Measurements from ENCODE around the gene FRMD4A. TPM values are rescaled to one million over a fixed set of nuclear protein-coding genes. Genes with fewer than 3 reads are reported as not detected.

The FRMD4A gene
- total RNA-seq, 4 donors from 2014 or later: 27.5 to 40.4 (median 33.0) TPM

- TF ChIP-seq POLR2A (IDR thresholded peaks at IDR 0.05): no peak
- no peak for TF ChIP-seq CTCF (IDR thresholded peaks at IDR 0.05)
- intact Hi-C loops (cut with DNase I; ENCODE audit: low total_unique reads): no loop called here
- DNase-seq (ENCODE audit: low spot score in 2 of 2): no peak
- H3K4me3 ChIP-seq (ENCODE audit: low read depth, poor library complexity, severe bottlenecking): no peak overlapping the region
- WGBS, 2 donors: 85 to 87% methylated on average over 4 of the region's 4 CpGs
Observed at GRCh38 chr10:14265709-14266108, 65.0 kb downstream of the FRMD4A start.

GRCh38 chr10:14262836-14263425 is 67.8 kb downstream of the FRMD4A start:
- no peak overlapping the region for H3K4me3 ChIP-seq (ENCODE audit: low read depth, poor library complexity, severe bottlenecking)
- WGBS, 2 donors: 67 to 71% methylated on average over 15 of the region's 15 CpGs
- intact Hi-C loops (cut with DNase I; ENCODE audit: low total_unique reads): no loop called here
- no peak for TF ChIP-seq CTCF (IDR thresholded peaks at IDR 0.05)
- no peak for TF ChIP-seq POLR2A (IDR thresholded peaks at IDR 0.05)
- no peak for DNase-seq (ENCODE audit: low spot score in 2 of 2)

DNA sequence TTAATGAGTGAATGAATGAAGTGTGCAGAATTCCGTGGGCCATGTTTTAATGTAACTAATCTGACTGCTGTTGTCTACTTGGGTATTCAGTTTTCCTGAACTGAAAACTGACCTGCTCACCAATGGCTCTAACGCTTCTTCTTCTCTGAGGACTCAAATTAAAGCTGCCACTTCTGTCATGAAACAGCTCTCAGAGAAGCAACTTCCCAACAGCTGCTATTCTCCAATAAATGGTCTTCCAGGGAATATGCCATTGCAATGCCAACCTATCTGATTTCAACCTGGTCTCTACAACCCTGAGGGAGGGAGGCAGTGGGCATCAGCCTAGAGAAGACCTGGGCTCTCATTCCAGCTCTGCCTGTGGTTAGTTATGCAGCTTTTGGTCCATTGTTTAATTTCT is 69.4 kb downstream of the FRMD4A start:
- H3K4me3 ChIP-seq (ENCODE audit: low read depth, poor library complexity, severe bottlenecking): no peak overlapping the region
- no peak for DNase-seq (ENCODE audit: low spot score in 2 of 2)
- WGBS, 2 donors: 69 to 85% methylated on average over 2 of the region's 2 CpGs
- TF ChIP-seq POLR2A (IDR thresholded peaks at IDR 0.05) (no peak), CTCF (IDR thresholded peaks at IDR 0.05) (no peak)
- intact Hi-C loops (cut with DNase I; ENCODE audit: low total_unique reads): no loop called here

GRCh38 chr10:14259696-14260566 is 70.8 kb downstream of the FRMD4A start:
- intact Hi-C loops (cut with DNase I; ENCODE audit: low total_unique reads): no loop called here
- 27 to 43% methylated on average over 7 of the region's 7 CpGs for WGBS, 2 donors
- TF ChIP-seq CTCF (IDR thresholded peaks at IDR 0.05) (no peak), POLR2A (IDR thresholded peaks at IDR 0.05) (no peak)
- no peak for DNase-seq (ENCODE audit: low spot score in 2 of 2)
- H3K4me3 ChIP-seq (ENCODE audit: low read depth, poor library complexity, severe bottlenecking): no peak overlapping the region

DNA sequence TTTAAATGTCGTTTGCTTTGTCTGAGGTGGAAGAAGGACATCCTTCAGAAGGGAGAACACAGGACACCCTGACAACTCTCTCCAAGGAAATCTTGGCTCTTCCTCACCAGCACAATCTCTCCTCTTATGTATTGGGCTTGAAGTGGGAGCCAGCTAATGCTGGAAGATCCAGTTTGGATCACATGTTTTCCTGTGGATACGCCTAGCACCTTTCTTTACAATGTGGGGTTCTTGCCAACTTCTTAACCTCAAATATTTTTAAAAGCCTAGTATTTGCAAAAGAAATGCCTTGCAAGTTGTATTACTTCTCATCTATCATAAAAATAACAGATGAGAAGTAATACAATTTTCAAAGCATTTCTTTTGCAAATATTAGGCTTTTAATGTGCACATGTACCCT is 76.4 kb downstream of the FRMD4A start:
- intact Hi-C loops (cut with DNase I; ENCODE audit: low total_unique reads): loop anchor here (5.0 kb wide), 1 partner anchor 568 kb away; no protein-coding TSS in a partner anchor
- H3K4me3 ChIP-seq (ENCODE audit: low read depth, poor library complexity, severe bottlenecking): no peak overlapping the region
- 37 to 43% methylated on average over 2 of the region's 2 CpGs for WGBS, 2 donors
- DNase-seq (ENCODE audit: low spot score in 2 of 2): no peak
- TF ChIP-seq CTCF (IDR thresholded peaks at IDR 0.05) (no peak), POLR2A (IDR thresholded peaks at IDR 0.05) (no peak)
